ENCODE measurements around the gene DHX34.

DHX34 gene

GRCh38 chr19:47378246-47378645 lies 29.1 kb downstream of the DHX34 start:
- no peak overlapping the region for H3K27ac ChIP-seq (ENCODE audit: extremely low read depth, low read depth, low read length)
- H3K4me1 ChIP-seq (ENCODE audit: control insufficient read depth, insufficient read depth, low read length), result no peaks in the 10 kb centered on the region; the same call in 1 of the 2 replicates
- TF ChIP-seq ZIC2 (tag by site-specific recombination; IDR thresholded peaks at IDR 0.05) (no peak), BCL11B (tag by site-specific recombination; IDR thresholded peaks at IDR 0.05; ENCODE audit: low read depth) (no peak), GLIS1 (tag by site-specific recombination; IDR thresholded peaks at IDR 0.05) (no peak), ZNF280C (tag by site-specific recombination; IDR thresholded peaks at IDR 0.05) (no peak), ZNF26 (tag by site-specific recombination; IDR thresholded peaks at IDR 0.05) (no peak), ZNF624 (tag by site-specific recombination; IDR thresholded peaks at IDR 0.05) (no peak), GLI4 (tag by site-specific recombination; IDR thresholded peaks at IDR 0.05) (no peak), ZNF777 (tag by site-specific recombination; IDR thresholded peaks at IDR 0.05; ENCODE audit: borderline replicate concordance) (no peak), ZNF747 (tag by site-specific recombination; IDR thresholded peaks at IDR 0.05) (no peak), SETDB1 (IDR thresholded peaks at IDR 0.05; ENCODE audit: insufficient read length, low read length) (no peak), SP2 (tag by site-specific recombination; IDR thresholded peaks at IDR 0.05) (no peak), ZNF394 (tag by site-specific recombination; IDR thresholded peaks at IDR 0.05; ENCODE audit: borderline replicate concordance) (no peak), BCL6B (tag by site-specific recombination; IDR thresholded peaks at IDR 0.05) (no peak), ZNF623 (tag by site-specific recombination; IDR thresholded peaks at IDR 0.05) (no peak), ZNF404 (tag by site-specific recombination; IDR thresholded peaks at IDR 0.05) (no peak)
- ChIA-PET POLR2A (no interaction called here), CTCF (interaction anchor here (0.9 to 2.0 kb wide), 5 partner anchors 10 to 854 kb away, joined by 3 to 8 read pairs (median 3); partner anchors contain the start of gene DHX34)
- H3K9me3 ChIP-seq (ENCODE audit: control insufficient read depth, insufficient read depth, low read depth, low read length), result no peaks in the 10 kb centered on the region
- peaks cover 17 to 85% of the 10 kb centered on the region in 2 experiments for H3K36me3 ChIP-seq (ENCODE audit: control insufficient read depth in 2 of 2, insufficient read depth in 1 of 2, low read length in 2 of 2)
- no peak overlapping the region for H3K4me3 ChIP-seq (ENCODE audit: low read depth, low read length)

- ChIA-PET POLR2A (no interaction called here), CTCF (interaction anchor here (0.5 to 2.1 kb wide), 3 partner anchors 12 to 62 kb away, joined by 3 to 13 read pairs (median 8); no protein-coding TSS in a partner anchor)
- Histone ChIP-seq H3K27ac (ENCODE audit: extremely low read depth, low read depth, low read length) (no peak overlapping the region), H3K36me3 (ENCODE audit: control insufficient read depth in 2 of 2, insufficient read depth in 1 of 2, low read length in 2 of 2) (peaks cover 13 to 74% of the 10 kb centered on the region in 2 experiments), H3K9me3 (ENCODE audit: control insufficient read depth, insufficient read depth, low read depth, low read length) (no peaks in the 10 kb centered on the region), H3K4me1 (ENCODE audit: control insufficient read depth, insufficient read depth, low read length) (no peaks in the 10 kb centered on the region; the same call in 1 of the 2 replicates), H3K4me3 (ENCODE audit: low read depth, low read length) (no peak overlapping the region)
- no peak for TF ChIP-seq ZNF132 (tag by site-specific recombination; IDR thresholded peaks at IDR 0.05; ENCODE audit: borderline replicate concordance)
- no peak for TF ChIP-seq ZNF366 (tag by site-specific recombination; conservative IDR thresholded peaks at IDR 0.05)
- TF ChIP-seq ZNF274 (IDR thresholded peaks at IDR 0.05; ENCODE audit: low read length), result no peak
- TF ChIP-seq ZNF274 (tag by site-specific recombination; IDR thresholded peaks at IDR 0.05; ENCODE audit: borderline replicate concordance), result no peak
- no peak for TF ChIP-seq ZNF423 (tag by site-specific recombination; IDR thresholded peaks at IDR 0.05)
- no peak for TF ChIP-seq ZNF362 (tag by site-specific recombination; IDR thresholded peaks at IDR 0.05)
- no peak for TF ChIP-seq ZNF660 (tag by site-specific recombination; IDR thresholded peaks at IDR 0.05)
- no peak for TF ChIP-seq ZNF133 (tag by site-specific recombination; IDR thresholded peaks at IDR 0.05)
- TF ChIP-seq ZNF830 (tag by site-specific recombination; IDR thresholded peaks at IDR 0.05; ENCODE audit: low read depth), result no peak
- no peak for TF ChIP-seq ZNF239 (tag by site-specific recombination; IDR thresholded peaks at IDR 0.05)
- TF ChIP-seq ZNF155 (tag by site-specific recombination; IDR thresholded peaks at IDR 0.05), result no peak
- no peak for TF ChIP-seq ZNF514 (tag by site-specific recombination; IDR thresholded peaks at IDR 0.05)
- TF ChIP-seq ZNF837 (tag by site-specific recombination; IDR thresholded peaks at IDR 0.05), result no peak
- TF ChIP-seq GLIS1 (tag by site-specific recombination; IDR thresholded peaks at IDR 0.05), result no peak
- TF ChIP-seq ZNF404 (tag by site-specific recombination; IDR thresholded peaks at IDR 0.05), result no peak
- no peak for TF ChIP-seq KLF1 (tag by site-specific recombination; IDR thresholded peaks at IDR 0.05)
- no peak for TF ChIP-seq ZNF626 (tag by site-specific recombination; IDR thresholded peaks at IDR 0.05)
- TF ChIP-seq REPIN1 (tag by site-specific recombination; IDR thresholded peaks at IDR 0.05; ENCODE audit: low read depth), result no peak
- no peak for TF ChIP-seq ZBTB1 (tag by site-specific recombination; IDR thresholded peaks at IDR 0.05)
Measured at GRCh38 chr19:47379381-47379938, 30.3 kb downstream of the DHX34 start.
